NT2/D1 (cell line): Measurements from ENCODE around the gene KIF13A.

ENCODE experiments used
- SUZ12 ChIP-seq: IDR thresholded peaks from 2 replicates; pipeline ENCODE4 v1.6.1; 2011; ENCODE audit not compliant: insufficient read length, insufficient read depth; ENCODE audit errors: extremely low read depth
- YY1 ChIP-seq: IDR thresholded peaks from 2 replicates; pipeline ENCODE4 v1.6.1; 2011; ENCODE audit not compliant: insufficient read length, insufficient read depth
- ZNF274 ChIP-seq: IDR thresholded peaks from 2 replicates; pipeline ENCODE4 v1.6.1; 2011; ENCODE audit warnings: mild to moderate bottlenecking, low read depth, low read length

DNA sequence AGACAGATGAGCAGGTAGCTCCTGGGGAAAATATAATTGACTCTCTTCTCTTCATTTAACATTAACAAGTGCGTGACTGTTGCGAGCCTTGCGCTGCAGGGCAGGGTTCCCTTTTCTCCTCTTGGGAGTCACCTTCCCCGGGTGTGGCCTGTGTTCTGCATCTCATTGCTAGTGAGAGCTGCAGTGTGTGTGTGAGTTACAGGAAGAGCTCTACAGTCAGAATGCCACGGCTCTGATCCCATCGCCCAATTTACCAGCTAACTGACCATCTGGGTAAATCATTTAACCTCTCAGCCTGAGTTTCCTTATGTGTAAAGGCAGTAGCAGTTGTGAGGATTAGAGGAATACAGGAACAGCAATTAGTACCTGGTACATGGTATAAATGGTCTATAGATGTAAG, 173.9 kb downstream of the KIF13A start:
- TF ChIP-seq SUZ12 (no peak), YY1 (no peak), ZNF274 (no peak)
